Liver (tissue), 9 donors: ENCODE measurements around the gene LYPD3. TPM values are rescaled to one million over a fixed set of nuclear protein-coding genes. Genes with fewer than 3 reads are reported as not detected.

Experiments
- DNase-seq: peaks from one replicate; pipeline ENCODE4 v3.0.0-alpha.2; 2017; ENCODE audit warnings: low spot score
- H3K27ac ChIP-seq, 2 donors: one replicate each; pipeline ENCODE4 v1.7.0; 2013; ENCODE audit warnings: inconsistent platforms in 2 of 2, low read length in 2 of 2, control low read depth in 1 of 2, low read depth in 1 of 2, mild to moderate bottlenecking in 1 of 2
- H3K27me3 ChIP-seq, 4 donors: one replicate each; pipeline versions ENCODE4 v1.6.1 to v1.7.0; 2013; ENCODE audit warnings: low read length in 3 of 4, inconsistent platforms in 1 of 4, mild to moderate bottlenecking in 1 of 4, moderate library complexity in 1 of 4; ENCODE audit not compliant: control insufficient read depth in 4 of 4, insufficient read depth in 4 of 4
- H3K36me3 ChIP-seq, 4 donors: one replicate each; pipeline versions ENCODE4 v1.6.1 to v1.7.0; 2013; ENCODE audit warnings: low read length in 3 of 4, mild to moderate bottlenecking in 3 of 4, low read depth in 1 of 4, moderate library complexity in 1 of 4; ENCODE audit not compliant: control insufficient read depth in 4 of 4, insufficient read depth in 3 of 4
- H3K4me1 ChIP-seq, 4 donors: one replicate each; pipeline versions ENCODE4 v1.6.1 to v1.7.0; 2013; ENCODE audit warnings: low read length in 3 of 4, mild to moderate bottlenecking in 3 of 4, moderate library complexity in 1 of 4; ENCODE audit not compliant: control insufficient read depth in 4 of 4, insufficient read depth in 4 of 4
- H3K4me3 ChIP-seq, 3 donors: one replicate each; pipeline versions ENCODE4 v1.6.1 to v1.7.0; 2013; ENCODE audit warnings: low read length in 3 of 3, control low read depth in 1 of 3, low read depth in 1 of 3, mild to moderate bottlenecking in 1 of 3
- H3K9ac ChIP-seq, 2 donors: one replicate each; pipeline ENCODE4 v1.7.0; 2013; ENCODE audit warnings: low read length in 2 of 2, mild to moderate bottlenecking in 2 of 2, moderate library complexity in 2 of 2, control low read depth in 1 of 2, low read depth in 1 of 2
- H3K9me3 ChIP-seq, 4 donors: one replicate each; pipeline versions ENCODE4 v1.6.1 to v1.7.0; 2013; ENCODE audit warnings: low read length in 3 of 4; ENCODE audit not compliant: control insufficient read depth in 4 of 4
- ATF3 ChIP-seq: IDR thresholded peaks from 2 replicates; pipeline ENCODE4 v1.6.1; 2016; ENCODE audit warnings: antibody characterized with exemption
- CTCF ChIP-seq: fragments of 150-350 bp; IDR thresholded peaks from 2 replicates; pipeline ENCODE4 v1.5.1; 2017; ENCODE audit warnings: improper control_type of control experiment, low read depth, low read length; ENCODE audit not compliant: missing input control
- EGR1 ChIP-seq, 2 donors: IDR thresholded peaks; 2 replicates each; pipeline ENCODE4 v1.6.1; 2016 to 2018; ENCODE audit warnings: antibody characterized with exemption in 2 of 2, low read depth in 2 of 2
- FOXA1 ChIP-seq: IDR thresholded peaks from 2 replicates; pipeline ENCODE4 v1.6.1; 2016; ENCODE audit warnings: antibody characterized with exemption
- FOXA2 ChIP-seq: IDR thresholded peaks from 2 replicates; pipeline ENCODE4 v1.6.1; 2016; ENCODE audit warnings: antibody characterized with exemption
- GABPA ChIP-seq, 2 donors: IDR thresholded peaks in 1 of 2; conservative IDR thresholded peaks in 1 of 2; 2 replicates each; pipeline ENCODE4 v1.6.1; 2016; ENCODE audit warnings: antibody characterized with exemption in 2 of 2, mild to moderate bottlenecking in 1 of 2, moderate library complexity in 1 of 2
- HNF4A ChIP-seq, 2 donors: conservative IDR thresholded peaks; 2 replicates each; pipeline ENCODE4 v1.6.1; 2016; ENCODE audit warnings: antibody characterized with exemption in 2 of 2, mild to moderate bottlenecking in 2 of 2
- HNF4G ChIP-seq: IDR thresholded peaks from 2 replicates; pipeline ENCODE4 v1.6.1; 2016; ENCODE audit warnings: antibody characterized with exemption
- JUND ChIP-seq, 2 donors: IDR thresholded peaks; 2 replicates each; pipeline ENCODE4 v1.6.1; 2016; ENCODE audit warnings: antibody characterized with exemption in 2 of 2
- MAX ChIP-seq: IDR thresholded peaks from 2 replicates; pipeline ENCODE4 v1.6.1; 2016; ENCODE audit warnings: antibody characterized with exemption
- NR2F2 ChIP-seq: IDR thresholded peaks from 2 replicates; pipeline ENCODE4 v1.6.1; 2016; ENCODE audit warnings: antibody characterized with exemption
- REST ChIP-seq: IDR thresholded peaks from 2 replicates; pipeline ENCODE4 v1.6.1; 2016; ENCODE audit warnings: antibody characterized with exemption, mild to moderate bottlenecking
- RXRA ChIP-seq, 2 donors: IDR thresholded peaks; 2 replicates each; pipeline ENCODE4 v1.6.1; 2017 to 2018; ENCODE audit warnings: antibody characterized with exemption in 2 of 2, mild to moderate bottlenecking in 1 of 2
- SP1 ChIP-seq: IDR thresholded peaks from 2 replicates; pipeline ENCODE4 v1.6.1; 2018; ENCODE audit warnings: antibody characterized with exemption, mild to moderate bottlenecking
- YY1 ChIP-seq: IDR thresholded peaks from 2 replicates; pipeline ENCODE4 v1.6.1; 2016; ENCODE audit warnings: antibody characterized with exemption, mild to moderate bottlenecking
- ZBTB33 ChIP-seq: IDR thresholded peaks from 2 replicates; pipeline ENCODE4 v1.6.1; 2016; ENCODE audit warnings: antibody characterized with exemption
- WGBS: extraction: QIAGEN DNeasy Blood & Tissue Kit; methylation state at CpG from one replicate; pipeline ENCODE4 v1.1.7; 2013; 5-methylcytosine and 5-hydroxymethylcytosine counted together
- polyA plus RNA-seq, 2 donors: library from polyadenylated mRNA; stranded (reverse) in 1 of 2; unstranded in 1 of 2; fragments of 200-250 nt in 1 of 2; fragments of >200 nt in 1 of 2; fragmentation: Nextera tagmentation in 1 of 2; extraction: Ambion mirVana in 1 of 2; gene quantifications; one replicate each; pipeline versions ENCODE4 v1.2.1 to v1.2.3, GENCODE V29; 2013 to 2015
- total RNA-seq, 2 donors: library from RNA; depleted of rRNA; stranded (reverse); fragments of >200 nt; gene quantifications; one replicate each; pipeline ENCODE4 v1.2.3, GENCODE V29; 2014
- donor health status: healthy.
- donor health status: healthy.
- donor health status: healthy.
- donor health status: healthy.
- donor health status: healthy.

LYPD3 gene
- total and polyA plus RNA-seq, 4 donors, result 0.08 to 0.38 (median 0.18) TPM

- H3K36me3 ChIP-seq, result no peaks in the 10 kb centered on the region
- WGBS, result 20% methylated on average over 33 of the region's 33 CpGs
- peak overlapping the region; percentile 17 to 80 for H3K27ac ChIP-seq
- H3K9ac ChIP-seq, result no peak overlapping the region
- TF ChIP-seq GABPA (IDR thresholded peaks at IDR 0.05 in 1 of 2, conservative IDR thresholded peaks at IDR 0.05 in 1 of 2) (no peak), ATF3 (no peak)
- DNase-seq, result no peak
- H3K4me1 ChIP-seq, result peaks cover 0 to 12% (median 7%) of the 10 kb centered on the region in 4 donors
- H3K9me3 ChIP-seq, result no peaks in the 10 kb centered on the region
- no peaks in the 10 kb centered on the region for H3K27me3 ChIP-seq
- peak overlapping the region; percentile 27 to 64 (median 62) for H3K4me3 ChIP-seq
These were observed 2.5 kb downstream of the LYPD3 start for GRCh38 chr19:43462785-43463380.

GRCh38 chr19:43462383-43462782 lies 3.0 kb downstream of the LYPD3 start:
- Histone ChIP-seq H3K4me3 (no peak overlapping the region), H3K36me3 (no peaks in the 10 kb centered on the region), H3K27me3 (no peaks in the 10 kb centered on the region), H3K9ac (no peak overlapping the region), H3K27ac (no peak overlapping the region), H3K9me3 (no peaks in the 10 kb centered on the region), H3K4me1 (peaks cover 0 to 12% (median 7%) of the 10 kb centered on the region in 4 donors)
- DNase-seq, result no peak
- 95% methylated on average over 7 of the region's 7 CpGs for WGBS
- no peak for TF ChIP-seq HNF4A (conservative IDR thresholded peaks at IDR 0.05)
- no peak for TF ChIP-seq EGR1 (IDR thresholded peaks at IDR 0.05; ENCODE audit: low read depth in 2 of 2)
- TF ChIP-seq FOXA2, result no peak
- TF ChIP-seq NR2F2, result no peak

GRCh38 chr19:43461303-43461702 lies 4.1 kb downstream of the LYPD3 start:
- Histone ChIP-seq H3K27me3 (no peaks in the 10 kb centered on the region), H3K9ac (no peak overlapping the region), H3K9me3 (no peaks in the 10 kb centered on the region), H3K27ac (no peak overlapping the region), H3K36me3 (no peaks in the 10 kb centered on the region), H3K4me1 (peaks cover 0 to 12% (median 7%) of the 10 kb centered on the region in 4 donors), H3K4me3 (no peak overlapping the region)
- TF ChIP-seq FOXA2 (no peak), CTCF (no peak), HNF4G (no peak), MAX (no peak), FOXA1 (no peak), RXRA (IDR thresholded peaks at IDR 0.05) (no peak), REST (no peak), SP1 (no peak), ZBTB33 (no peak), JUND (IDR thresholded peaks at IDR 0.05) (no peak), YY1 (no peak), ATF3 (no peak)
- no peak for DNase-seq
- 94% methylated on average over 12 of the region's 12 CpGs for WGBS
